Right atrium auricular region (tissue), 2 donors: ENCODE data around the gene ZBTB3. TPM values are rescaled to one million over a fixed set of nuclear protein-coding genes. Genes with fewer than 3 reads are reported as not detected.
A peak's percentile ranks its signal among the peaks of the same experiment; 100 is the strongest.

Experiments used
- DNase-seq: peaks from one replicate; pipeline ENCODE4 v3.0.0-alpha.2; 2019; ENCODE audit warnings: low spot score
- H3K27ac ChIP-seq, 2 donors: fragments of 200-600 bp; sonication (generic); 1 replicate in 1 of 2; 2 replicates in 1 of 2; pipeline ENCODE4 v1.5.1; 2016 to 2019
- H3K27me3 ChIP-seq, 2 donors: fragments of 200-600 bp; sonication (generic); one replicate each; pipeline versions ENCODE4 v1.5.1 to v1.6.0; 2017 to 2019
- H3K36me3 ChIP-seq: fragments of 200-600 bp; sonication (generic); one replicate; pipeline ENCODE4 v1.5.1; 2016
- H3K4me1 ChIP-seq, 2 donors: fragments of 200-600 bp; sonication (generic); one replicate each; pipeline versions ENCODE4 v1.5.1 to v1.6.0; 2017 to 2019
- H3K4me3 ChIP-seq, 2 donors: fragments of 200-600 bp; sonication (generic); 1 replicate in 1 of 2; 2 replicates in 1 of 2; pipeline ENCODE4 v1.5.1; 2017 to 2019; ENCODE audit warnings: mild to moderate bottlenecking in 1 of 2, moderate library complexity in 1 of 2
- H3K9me3 ChIP-seq, 2 donors: fragments of 200-600 bp; sonication (generic); one replicate each; pipeline ENCODE4 v1.5.1; 2019
- CTCF ChIP-seq, 2 donors: fragments of 200-600 bp; sonication (generic); IDR thresholded peaks; one replicate each; pipeline ENCODE4 v1.5.1; 2019; ENCODE audit warnings: antibody characterized with exemption in 2 of 2
- total RNA-seq, 2 donors: library from RNA; depleted of rRNA; stranded (reverse); fragments of >200 nt; gene quantifications; one replicate each; pipeline ENCODE4 v1.1.0, GENCODE V29; 2016

Gene ZBTB3
- total RNA-seq, 2 donors from 2014 or later, result 5.1 to 7.8 TPM

- no peak for TF ChIP-seq CTCF (IDR thresholded peaks at IDR 0.05)
- Histone ChIP-seq H3K9me3 (no peaks in the 10 kb centered on the region), H3K4me3 (no peak overlapping the region), H3K27me3 (no peaks in the 10 kb centered on the region), H3K4me1 (peaks cover 0 to 48% of the 10 kb centered on the region in 2 donors), H3K27ac (peak overlapping the region; percentile 36 to 77), H3K36me3 (peaks cover 58% of the 10 kb centered on the region)
- no peak for DNase-seq
Observed at GRCh38 chr11:62712276-62712812, 41.6 kb downstream of the ZBTB3 start.

- TF ChIP-seq CTCF (IDR thresholded peaks at IDR 0.05), result no peak
- H3K27ac ChIP-seq, result peak overlapping the region; percentile 93 to 98
- peaks cover 0 to 65% of the 10 kb centered on the region in 2 donors for H3K4me1 ChIP-seq
- no peak for DNase-seq
- peaks cover 34% of the 10 kb centered on the region for H3K36me3 ChIP-seq
- H3K4me3 ChIP-seq, result peak overlapping the region; percentile 57 to 61
- H3K27me3 ChIP-seq, result no peaks in the 10 kb centered on the region
- H3K9me3 ChIP-seq, result no peaks in the 10 kb centered on the region
Observed at GRCh38 chr11:62710001-62710345, 44.0 kb downstream of the ZBTB3 start.

GRCh38 chr11:62709247-62710000 lies 44.5 kb downstream of the ZBTB3 start:
- peak; percentile 99 for DNase-seq
- Histone ChIP-seq H3K36me3 (peaks cover 29% of the 10 kb centered on the region), H3K4me3 (peak overlapping the region; percentile 57 to 61), H3K9me3 (no peaks in the 10 kb centered on the region), H3K4me1 (peaks cover 0 to 61% of the 10 kb centered on the region in 2 donors), H3K27ac (peak overlapping the region; percentile 93 to 98), H3K27me3 (no peaks in the 10 kb centered on the region)
- TF ChIP-seq CTCF (IDR thresholded peaks at IDR 0.05), result peak in 1 of 2 donors; percentile 30

- peak overlapping the region; percentile 57 to 61 for H3K4me3 ChIP-seq
- peaks cover 22% of the 10 kb centered on the region for H3K36me3 ChIP-seq
- no peaks in the 10 kb centered on the region for H3K27me3 ChIP-seq
- peaks cover 0 to 55% of the 10 kb centered on the region in 2 donors for H3K4me1 ChIP-seq
- no peak for TF ChIP-seq CTCF (IDR thresholded peaks at IDR 0.05)
- DNase-seq, result no peak
- H3K9me3 ChIP-seq, result no peaks in the 10 kb centered on the region
- peak overlapping the region; percentile 93 to 98 for H3K27ac ChIP-seq
Observed at GRCh38 chr11:62708793-62709192, 45.2 kb downstream of the ZBTB3 start.

- TF ChIP-seq CTCF (IDR thresholded peaks at IDR 0.05), result no peak
Observed at GRCh38 chr11:62708392-62708791, 45.6 kb downstream of the ZBTB3 start.

More at GRCh38 chr11:62708392-62708791, 45.6 kb downstream of the ZBTB3 start:
- Histone ChIP-seq H3K36me3 (peaks cover 18% of the 10 kb centered on the region), H3K9me3 (no peaks in the 10 kb centered on the region), H3K4me3 (peak overlapping the region in 1 of 2 donors; percentile 61), H3K27ac (peak overlapping the region; percentile 93 to 98), H3K27me3 (no peaks in the 10 kb centered on the region), H3K4me1 (peaks cover 0 to 51% of the 10 kb centered on the region in 2 donors)
- DNase-seq, result no peak
